Stomach (tissue), 9 donors: ENCODE results near the gene CUX1. TPM values are rescaled to one million over a fixed set of nuclear protein-coding genes. Genes with fewer than 3 reads are reported as not detected.

Experiments used
- DNase-seq, 2 donors: peaks; one replicate each; pipeline versions ENCODE4 v3.0.0 to v3.0.0-alpha.2; 2013 to 2019
- H3K27ac ChIP-seq, 5 donors: fragments of 200-600 bp in 4 of 5; sonication (generic) in 4 of 5; one replicate each; pipeline ENCODE4 v1.5.1; 2013 to 2019; ENCODE audit warnings: mild to moderate bottlenecking in 1 of 5, moderate library complexity in 1 of 5
- H3K27me3 ChIP-seq, 3 donors: fragments of 200-600 bp; sonication (generic); one replicate each; pipeline ENCODE4 v1.5.1; 2017 to 2019; ENCODE audit warnings: mixed run types in 1 of 3
- H3K36me3 ChIP-seq, 4 donors: fragments of 200-600 bp; sonication (generic); 1 replicate in 3 of 4; 2 replicates in 1 of 4; pipeline ENCODE4 v1.5.1; 2016 to 2019
- H3K4me1 ChIP-seq, 4 donors: fragments of 200-600 bp; sonication (generic); one replicate each; pipeline ENCODE4 v1.5.1; 2016 to 2019
- H3K4me3 ChIP-seq, 4 donors: fragments of 200-600 bp; sonication (generic) in 3 of 4; one replicate each; pipeline ENCODE4 v1.5.1; 2016 to 2019; ENCODE audit warnings: mild to moderate bottlenecking in 1 of 4
- H3K9me3 ChIP-seq, 4 donors: fragments of 200-600 bp; sonication (generic); one replicate each; pipeline ENCODE4 v1.5.1; 2016 to 2019
- CTCF ChIP-seq, 7 experiments: fragments of 450-650 bp in 4 of 7; fragments of 200-600 bp in 3 of 7; sonication (generic) in 3 of 7; IDR thresholded peaks; one replicate each; pipeline ENCODE4 v1.5.1; 2016 to 2019; ENCODE audit warnings: antibody characterized with exemption in 7 of 7, control low read depth in 2 of 7, mild to moderate bottlenecking in 1 of 7
- EP300 ChIP-seq: sonication (generic); formaldehyde crosslinking; IDR thresholded peaks from one replicate; pipeline ENCODE4 v1.6.1; 2017; ENCODE audit warnings: antibody characterized with exemption
- POLR2A ChIP-seq, 4 donors: fragments of 450-650 bp; IDR thresholded peaks; one replicate each; pipeline ENCODE4 v1.6.1; 2016; ENCODE audit warnings: antibody characterized with exemption in 4 of 4, control low read depth in 2 of 4, mild to moderate bottlenecking in 1 of 4, moderate library complexity in 1 of 4
- POLR2AphosphoS5 ChIP-seq, 3 donors: sonication (generic); formaldehyde crosslinking; IDR thresholded peaks; one replicate each; pipeline ENCODE4 v1.6.1; 2016; ENCODE audit warnings: antibody characterized with exemption in 3 of 3
- WGBS, 5 donors: extraction: QIAGEN DNeasy Blood & Tissue Kit in 3 of 5; methylation state at CpG; one replicate each; pipeline versions ENCODE4 v1.1.5 to v1.1.7; 2013 to 2018; 5-methylcytosine and 5-hydroxymethylcytosine counted together
- intact Hi-C: fragments of 100-400 bp; cut with DNase I; formaldehyde crosslinking; loops from one replicate; pipeline ENCODE4 v1.15.1; 2023; ENCODE audit warnings: low total_unique reads
- polyA plus RNA-seq, 3 donors: library from polyadenylated mRNA; stranded (reverse); fragments of 200-250 nt; gene quantifications; one replicate each; pipeline ENCODE4 v1.2.3, GENCODE V29; 2013
- total RNA-seq, 5 donors: library from RNA; depleted of rRNA; stranded (reverse); fragments of >200 nt; gene quantifications; one replicate each; pipeline versions ENCODE4 v1.1.0 to v1.2.3, GENCODE V29; 2014 to 2016
- donor health status: healthy with polysubstance abuse.
- donor health status: Bipolar disorder and iron deficiency.
- donor health status: healthy.

CUX1 gene
- total and polyA plus RNA-seq, 8 donors = 24.7 to 201 (median 54.7) TPM

GRCh38 chr7:102220229-102220850, 402.9 kb downstream of the CUX1 start:
- TF ChIP-seq EP300 (no peak), POLR2AphosphoS5 (IDR thresholded peaks at IDR 0.05) (no peak), CTCF (IDR thresholded peaks at IDR 0.05) (no peak), POLR2A (IDR thresholded peaks at IDR 0.05) (no peak)
- no peaks in the 10 kb centered on the region for H3K9me3 ChIP-seq
- H3K27me3 ChIP-seq = no peaks in the 10 kb centered on the region
- H3K4me1 ChIP-seq = no peaks in the 10 kb centered on the region
- no peak overlapping the region for H3K27ac ChIP-seq
- 88 to 94% (median 91%) methylated on average over 14 of the region's 14 CpGs for WGBS, 5 donors
- intact Hi-C loops = no loop called here
- peaks cover 0 to 40% (median 26%) of the 10 kb centered on the region in 4 donors for H3K36me3 ChIP-seq
- DNase-seq = no peak
- H3K4me3 ChIP-seq = no peak overlapping the region

GRCh38 chr7:102220960-102221800, 403.8 kb downstream of the CUX1 start:
- Histone ChIP-seq H3K27ac (no peak overlapping the region), H3K27me3 (no peaks in the 10 kb centered on the region), H3K4me3 (no peak overlapping the region), H3K9me3 (no peaks in the 10 kb centered on the region), H3K4me1 (no peaks in the 10 kb centered on the region), H3K36me3 (peaks cover 0 to 38% (median 22%) of the 10 kb centered on the region in 4 donors)
- intact Hi-C loops = no loop called here
- WGBS, 5 donors = 82 to 88% (median 86%) methylated on average over 20 of the region's 20 CpGs
- TF ChIP-seq POLR2A (IDR thresholded peaks at IDR 0.05) = no peak
- no peak for TF ChIP-seq POLR2AphosphoS5 (IDR thresholded peaks at IDR 0.05)
- TF ChIP-seq EP300 = no peak
- TF ChIP-seq CTCF (IDR thresholded peaks at IDR 0.05) = no peak
- DNase-seq = peak in 1 of 2 donors; percentile 29

DNA sequence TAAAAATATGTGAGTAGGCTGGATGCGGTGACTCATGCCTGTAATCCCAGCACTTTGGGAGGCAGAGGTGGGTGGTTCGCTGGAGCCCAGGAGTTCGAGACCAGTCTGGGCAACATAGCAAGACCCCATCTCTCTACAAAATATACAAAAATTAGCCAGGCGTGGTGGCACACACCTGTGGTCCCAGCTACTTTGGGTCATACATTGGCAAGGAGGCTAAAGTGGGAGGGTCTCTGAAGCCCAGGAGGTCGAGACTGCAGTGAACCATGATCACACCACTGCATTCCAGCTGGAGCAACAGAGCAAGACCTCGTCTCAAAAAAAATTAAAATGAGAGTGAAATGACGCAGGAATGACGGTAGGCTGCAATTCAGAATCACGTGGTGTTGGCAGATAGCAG, 404.5 kb downstream of the CUX1 start:
- intact Hi-C loops = no loop called here
- Histone ChIP-seq H3K4me3 (no peak overlapping the region), H3K27me3 (no peaks in the 10 kb centered on the region), H3K4me1 (no peaks in the 10 kb centered on the region), H3K27ac (no peak overlapping the region), H3K9me3 (no peaks in the 10 kb centered on the region), H3K36me3 (peaks cover 0 to 40% (median 24%) of the 10 kb centered on the region in 4 donors)
- 93 to 97% (median 95%) methylated on average over 9 of the region's 9 CpGs for WGBS, 5 donors
- no peak for DNase-seq
- TF ChIP-seq POLR2AphosphoS5 (IDR thresholded peaks at IDR 0.05) (no peak), EP300 (no peak), CTCF (IDR thresholded peaks at IDR 0.05) (no peak), POLR2A (IDR thresholded peaks at IDR 0.05) (no peak)

GRCh38 chr7:102222445-102222844, 405.0 kb downstream of the CUX1 start:
- H3K36me3 ChIP-seq = peaks cover 2 to 41% (median 25%) of the 10 kb centered on the region in 4 donors
- H3K4me1 ChIP-seq = no peaks in the 10 kb centered on the region

More at GRCh38 chr7:102222445-102222844, 405.0 kb downstream of the CUX1 start:
- Histone ChIP-seq H3K9me3 (no peaks in the 10 kb centered on the region), H3K4me3 (no peak overlapping the region), H3K27ac (no peak overlapping the region), H3K27me3 (no peaks in the 10 kb centered on the region)
- TF ChIP-seq EP300 (no peak), CTCF (IDR thresholded peaks at IDR 0.05) (no peak), POLR2AphosphoS5 (IDR thresholded peaks at IDR 0.05) (no peak), POLR2A (IDR thresholded peaks at IDR 0.05) (no peak)
- DNase-seq = no peak
- WGBS, 5 donors = 92 to 98% (median 96%) methylated on average over 12 of the region's 12 CpGs
- intact Hi-C loops = no loop called here
